Kidney (tissue), 14 donors: ENCODE data around the gene DENND5B. TPM values are rescaled to one million over a fixed set of nuclear protein-coding genes. Genes with fewer than 3 reads are reported as not detected.
"Not testable (repeated sequence)": the region's sequence is repeated elsewhere in the genome, so short reads cannot be mapped to it uniquely, and the experiment has no call there.

Source experiments
- DNase-seq, 5 donors: peaks; one replicate each; pipeline ENCODE4 v3.0.0-alpha.2; 2013 to 2020
- FAIRE-seq: peaks from 2 replicates; lab custom pipeline; 2012; peaks lifted over from hg19 to GRCh38; lab: Jason Lieb, UNC
- H3K27ac ChIP-seq, 2 donors: one replicate each; pipeline ENCODE4 v1.7.0; 2013; ENCODE audit warnings: low read depth in 2 of 2, low read length in 2 of 2, inconsistent platforms in 1 of 2
- H3K27me3 ChIP-seq: one replicate; pipeline ENCODE4 v1.7.1; 2013; ENCODE audit warnings: low read length, inconsistent platforms; ENCODE audit not compliant: control insufficient read depth, insufficient read depth
- H3K36me3 ChIP-seq, 3 donors: one replicate each; pipeline versions ENCODE4 v1.7.0 to v1.7.1; 2013; ENCODE audit warnings: low read length in 3 of 3, control low read depth in 1 of 3, inconsistent platforms in 1 of 3; ENCODE audit not compliant: insufficient read depth in 3 of 3, control insufficient read depth in 2 of 3
- H3K4me1 ChIP-seq, 3 donors: one replicate each; pipeline versions ENCODE4 v1.7.0 to v1.7.1; 2013; ENCODE audit warnings: low read length in 3 of 3, inconsistent platforms in 1 of 3, low read depth in 1 of 3; ENCODE audit not compliant: control insufficient read depth in 2 of 3, insufficient read depth in 2 of 3
- H3K4me3 ChIP-seq, 3 donors: one replicate each; pipeline versions ENCODE4 v1.7.0 to v1.8.1; 2013; ENCODE audit warnings: low read length in 3 of 3, control low read depth in 1 of 3, inconsistent platforms in 1 of 3
- H3K9ac ChIP-seq, 3 donors: one replicate each; pipeline versions ENCODE4 v1.7.0 to v1.7.1; 2013; ENCODE audit warnings: low read length in 3 of 3, control low read depth in 1 of 3, inconsistent platforms in 1 of 3
- H3K9me3 ChIP-seq, 3 donors: one replicate each; pipeline versions ENCODE4 v1.7.0 to v1.7.1; 2013; ENCODE audit warnings: low read length in 3 of 3, control low read depth in 1 of 3, inconsistent platforms in 1 of 3; ENCODE audit not compliant: control insufficient read depth in 2 of 3, insufficient read depth in 1 of 3
- intact Hi-C: fragments of 100-400 bp; cut with DNase I; formaldehyde crosslinking; loops from one replicate; pipeline ENCODE4 v1.11.1; 2022
- polyA plus RNA-seq: library from polyadenylated mRNA; stranded (reverse); fragments of 350-450 nt; fragmentation: Illumina TruSeq; extraction: RNeasy Lipid Tissue Mini Kit (QIAGEN cat#74804); gene quantifications from one replicate; pipeline ENCODE4 v1.2.3, GENCODE V29; 2014; ENCODE audit warnings: low read depth, low replicate concordance; ENCODE audit not compliant: insufficient read depth
- total RNA-seq: library from RNA; stranded (reverse); fragmentation: NEBNext Ultra II Directional; extraction: Animal tissue kit (Norgen Biotek cat#: 25700); gene quantifications from one replicate; pipeline ENCODE4 v1.2.1, GENCODE V29; 2021
- TF ChIP-seq, protein P1 (sequence below): IDR thresholded peaks from 3 replicates; pipeline ENCODE4 v1.5.1; 2012; ENCODE audit warnings: mild to moderate bottlenecking, moderate library complexity, borderline replicate concordance; ENCODE audit not compliant: insufficient read depth; ENCODE audit errors: extremely low read depth
- donor health status: control.
- donor health status: control.
- donor health status: control.
- donor health status: control.
- donor health status: control.
- donor health status: DM: yes; HTN: yes; CAD: no.
- donor health status: Normal renal cell carcinoma (clear cell type).

The DENND5B gene
- total and polyA plus RNA-seq, 2 donors from 2014 or later: 2.9 to 14.1 TPM

DNA sequence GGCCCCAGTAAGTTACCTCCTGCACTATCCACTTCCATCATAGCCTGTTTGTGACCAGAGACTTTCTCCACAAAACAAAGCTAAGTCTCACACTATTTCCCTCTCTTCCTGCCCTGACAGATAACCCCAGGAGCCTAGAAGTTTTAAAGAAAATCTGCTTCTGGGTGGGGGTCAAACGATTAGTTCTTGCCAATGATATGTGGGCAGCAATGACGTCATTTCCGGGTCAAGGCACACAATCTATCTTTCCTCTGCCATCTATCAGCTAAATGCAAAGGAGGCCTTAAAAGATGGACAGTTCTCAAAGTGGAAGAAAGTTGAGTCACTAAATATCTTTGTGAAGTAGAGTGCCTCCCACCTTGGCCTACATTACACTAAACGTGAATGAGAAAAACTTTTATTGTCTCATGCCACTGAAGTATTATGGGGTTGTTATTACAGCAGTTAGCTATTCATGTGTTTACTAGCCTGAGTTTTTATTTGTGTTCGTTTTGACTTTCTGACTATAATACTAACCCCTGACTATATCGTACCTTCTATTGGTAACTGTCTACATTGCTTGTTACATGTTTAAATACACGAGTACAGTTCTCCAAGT lies 86.2 kb downstream of the DENND5B start:
- intact Hi-C loops: no loop called here
- TF ChIP-seq, protein P1, sequence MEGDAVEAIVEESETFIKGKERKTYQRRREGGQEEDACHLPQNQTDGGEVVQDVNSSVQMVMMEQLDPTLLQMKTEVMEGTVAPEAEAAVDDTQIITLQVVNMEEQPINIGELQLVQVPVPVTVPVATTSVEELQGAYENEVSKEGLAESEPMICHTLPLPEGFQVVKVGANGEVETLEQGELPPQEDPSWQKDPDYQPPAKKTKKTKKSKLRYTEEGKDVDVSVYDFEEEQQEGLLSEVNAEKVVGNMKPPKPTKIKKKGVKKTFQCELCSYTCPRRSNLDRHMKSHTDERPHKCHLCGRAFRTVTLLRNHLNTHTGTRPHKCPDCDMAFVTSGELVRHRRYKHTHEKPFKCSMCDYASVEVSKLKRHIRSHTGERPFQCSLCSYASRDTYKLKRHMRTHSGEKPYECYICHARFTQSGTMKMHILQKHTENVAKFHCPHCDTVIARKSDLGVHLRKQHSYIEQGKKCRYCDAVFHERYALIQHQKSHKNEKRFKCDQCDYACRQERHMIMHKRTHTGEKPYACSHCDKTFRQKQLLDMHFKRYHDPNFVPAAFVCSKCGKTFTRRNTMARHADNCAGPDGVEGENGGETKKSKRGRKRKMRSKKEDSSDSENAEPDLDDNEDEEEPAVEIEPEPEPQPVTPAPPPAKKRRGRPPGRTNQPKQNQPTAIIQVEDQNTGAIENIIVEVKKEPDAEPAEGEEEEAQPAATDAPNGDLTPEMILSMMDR: no peak
- no peak overlapping the region for H3K27ac ChIP-seq
- peaks cover 0 to 3% (median 0%) of the 10 kb centered on the region in 3 donors for H3K4me1 ChIP-seq
- DNase-seq: no peak
- FAIRE-seq: no peak
- no peak overlapping the region for H3K4me3 ChIP-seq
- H3K9ac ChIP-seq: no peak overlapping the region
- no peaks in the 10 kb centered on the region for H3K27me3 ChIP-seq
- no peaks in the 10 kb centered on the region for H3K36me3 ChIP-seq
- H3K9me3 ChIP-seq: peaks cover 0 to 7% (median 0%) of the 10 kb centered on the region in 3 donors

DNA sequence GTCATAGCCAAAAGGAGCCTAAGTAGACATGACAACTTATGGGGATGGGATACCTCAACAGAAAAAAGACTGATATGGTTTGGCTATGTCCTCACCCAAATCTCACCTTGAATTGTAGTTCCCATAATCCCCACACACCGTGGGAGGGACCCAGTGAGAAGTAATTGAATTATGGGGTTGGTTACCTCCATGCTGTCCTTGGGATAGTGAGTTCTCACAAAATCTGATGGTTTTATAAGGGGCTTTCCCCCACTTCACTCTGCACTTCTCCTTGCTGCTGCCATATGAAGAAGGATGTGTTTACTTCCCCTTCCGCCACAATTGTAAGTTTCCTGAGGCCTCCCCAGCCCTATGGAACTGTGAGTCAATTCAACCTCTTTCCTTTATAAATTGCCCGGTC lies 89.9 kb downstream of the DENND5B start:
- H3K9me3 ChIP-seq, H3K9ac ChIP-seq, H3K27me3 ChIP-seq, H3K4me1 ChIP-seq, FAIRE-seq, intact Hi-C loops, H3K4me3 ChIP-seq, H3K36me3 ChIP-seq, H3K27ac ChIP-seq, DNase-seq: not testable (repeated sequence)

DNA sequence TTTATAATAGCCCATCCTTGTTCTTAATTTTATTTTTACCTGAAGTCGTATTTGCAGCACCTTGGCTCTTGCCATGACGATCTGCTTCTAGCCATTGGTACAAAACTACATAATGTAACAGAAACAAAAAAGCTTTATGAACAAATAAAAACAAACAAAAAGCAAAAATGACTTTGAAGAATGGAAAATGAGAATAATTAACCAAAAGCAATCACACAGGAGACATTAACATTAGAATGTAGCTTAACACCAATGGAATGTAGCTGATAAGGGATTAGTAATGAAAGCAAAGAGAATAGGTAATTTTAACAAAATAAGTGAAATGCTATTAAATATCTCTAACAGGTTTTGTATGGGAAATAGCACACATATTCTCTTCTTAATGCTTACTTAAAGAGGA lies 91.4 kb downstream of the DENND5B start:
- no peak overlapping the region for H3K9ac ChIP-seq
- no peak for FAIRE-seq
- no peaks in the 10 kb centered on the region for H3K9me3 ChIP-seq
- H3K4me3 ChIP-seq: no peak overlapping the region
- DNase-seq: no peak
- H3K4me1 ChIP-seq: peaks cover 0 to 3% (median 0%) of the 10 kb centered on the region in 3 donors
- H3K36me3 ChIP-seq: no peaks in the 10 kb centered on the region
- H3K27ac ChIP-seq: no peak overlapping the region
- intact Hi-C loops: no loop called here
- no peaks in the 10 kb centered on the region for H3K27me3 ChIP-seq
- TF ChIP-seq, protein P1: no peak

DNA sequence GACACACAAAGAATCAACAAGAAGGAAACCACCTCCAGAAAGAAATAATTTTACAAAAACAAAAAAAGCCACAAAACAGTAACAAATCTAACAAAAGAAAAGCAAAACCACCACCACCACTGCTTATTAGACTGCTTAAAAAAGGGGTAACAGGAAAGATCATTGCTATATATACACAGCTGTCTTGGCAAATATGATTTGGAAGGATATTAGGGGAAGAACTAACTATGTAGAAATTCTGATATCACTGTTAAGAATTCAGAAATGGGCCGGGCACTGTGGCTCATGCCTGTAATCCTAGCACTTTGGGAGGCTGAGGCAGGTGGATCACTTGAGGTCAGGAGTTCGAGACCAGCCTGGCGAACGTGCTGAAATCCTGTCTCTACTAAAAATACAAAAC lies 92.5 kb downstream of the DENND5B start:
- Histone ChIP-seq H3K27ac (no peak overlapping the region), H3K4me3 (no peak overlapping the region), H3K4me1 (peaks cover 0 to 3% (median 0%) of the 10 kb centered on the region in 3 donors), H3K9ac (no peak overlapping the region), H3K27me3 (no peaks in the 10 kb centered on the region), H3K9me3 (no peaks in the 10 kb centered on the region), H3K36me3 (no peaks in the 10 kb centered on the region)
- DNase-seq (no peak), FAIRE-seq (no peak)
- TF ChIP-seq, protein P1: no peak
- intact Hi-C loops: no loop called here
